ENCODE data around the gene PRKAR1B.
"Not testable (repeated sequence)": the region's sequence is repeated elsewhere in the genome, so short reads cannot be mapped to it uniquely, and the experiment has no call there.

Gene PRKAR1B

DNA sequence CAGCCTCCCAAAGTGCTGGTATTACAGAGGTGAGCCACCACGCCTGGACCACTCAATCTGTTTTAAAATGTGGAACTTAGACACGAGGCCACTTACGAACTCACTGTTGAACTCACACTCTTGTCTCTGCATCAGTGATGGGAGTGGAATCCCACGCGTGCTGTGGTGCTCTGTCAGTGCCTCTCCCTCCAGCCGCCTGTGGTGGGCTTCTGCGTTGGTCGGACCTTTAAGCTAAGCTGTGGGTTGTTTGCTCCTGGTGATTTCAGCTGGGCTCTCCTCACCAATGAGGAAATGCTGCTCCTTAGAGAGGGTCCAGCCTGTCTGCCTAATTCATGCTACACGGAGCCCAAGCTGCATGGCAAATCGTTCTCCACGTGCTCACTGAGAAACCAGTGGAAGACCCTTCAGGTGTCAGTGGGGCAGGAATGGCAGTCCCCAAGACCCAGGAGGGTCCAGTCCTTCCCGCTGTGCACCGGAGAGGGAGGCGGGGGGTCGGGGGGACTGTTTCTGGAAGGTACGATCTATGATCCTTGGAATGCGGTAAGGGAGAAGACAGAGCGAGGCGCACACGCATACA, 17.9 kb upstream of the PRKAR1B start (continued):
- TF ChIP-seq ZNF623 (tag by site-specific recombination; IDR thresholded peaks at IDR 0.05): no peak

GRCh38 chr7:744128-744520, 17.0 kb upstream of the PRKAR1B start:
- POLR2A ChIA-PET, CTCF ChIA-PET: not testable (repeated sequence)
- peaks cover 7 to 53% of the 10 kb centered on the region in 2 experiments; a peak in 2 of 3 replicates for H3K36me3 ChIP-seq (ENCODE audit: control insufficient read depth in 2 of 2, insufficient read depth in 1 of 2, low read length in 2 of 2)

DNA sequence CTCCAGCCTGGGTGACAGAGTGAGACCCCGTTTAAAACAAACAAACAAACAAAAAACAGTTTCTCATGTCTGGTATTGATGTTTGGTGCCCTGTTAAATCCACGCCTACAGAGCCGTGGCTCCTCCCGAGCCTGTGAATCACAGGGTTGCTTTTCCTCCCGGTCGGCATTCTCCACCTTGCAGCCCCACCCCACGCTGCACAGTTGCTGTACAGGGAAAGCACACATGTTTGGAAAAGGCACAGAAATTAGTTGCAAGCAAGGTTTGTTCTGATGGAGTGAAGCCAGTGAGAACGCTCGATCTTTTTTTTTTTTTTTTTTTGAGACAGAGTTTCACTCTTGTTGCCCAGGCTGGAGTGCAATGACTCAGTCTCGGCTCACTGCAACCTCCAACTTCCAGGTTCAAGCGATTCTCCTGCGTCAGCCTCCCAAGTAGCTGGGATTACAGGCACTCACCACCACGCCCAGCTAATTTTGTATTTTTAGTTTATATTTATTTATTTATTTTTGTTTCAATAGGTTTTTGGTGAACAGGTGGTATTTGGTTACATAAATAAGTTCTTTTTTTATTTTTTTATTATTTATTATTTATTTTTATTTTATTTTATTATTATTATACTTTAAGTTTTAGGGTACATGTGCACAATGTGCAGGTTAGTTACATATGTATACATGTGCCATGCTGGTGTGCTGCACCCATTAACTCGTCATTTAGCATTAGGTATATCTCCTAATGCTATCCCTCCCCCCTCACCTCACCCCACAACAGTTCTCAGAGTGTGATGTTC, 16.5 kb upstream of the PRKAR1B start:
- H3K4me1 ChIP-seq (ENCODE audit: control insufficient read depth, insufficient read depth, low read length); H3K27ac ChIP-seq (ENCODE audit: extremely low read depth, low read depth, low read length); CTCF ChIA-PET; POLR2A ChIA-PET; H3K9me3 ChIP-seq (ENCODE audit: control insufficient read depth, insufficient read depth, low read depth, low read length); H3K4me3 ChIP-seq (ENCODE audit: low read depth, low read length): not testable (repeated sequence)
- H3K36me3 ChIP-seq (ENCODE audit: control insufficient read depth in 2 of 2, insufficient read depth in 1 of 2, low read length in 2 of 2): peaks cover 7 to 49% of the 10 kb centered on the region in 2 experiments; a peak in 2 of 3 replicates

More at GRCh38 chr7:744128-744520, 17.0 kb upstream of the PRKAR1B start:
- not testable (repeated sequence) for H3K27ac ChIP-seq (ENCODE audit: extremely low read depth, low read depth, low read length); H3K9me3 ChIP-seq (ENCODE audit: control insufficient read depth, insufficient read depth, low read depth, low read length); H3K4me3 ChIP-seq (ENCODE audit: low read depth, low read length); H3K4me1 ChIP-seq (ENCODE audit: control insufficient read depth, insufficient read depth, low read length)
- peak; percentile 91 for TF ChIP-seq ZNF146 (tag by site-specific recombination; IDR thresholded peaks at IDR 0.05)

- CTCF ChIA-PET: interaction anchor here (0.6 to 1.0 kb wide), 2 partner anchors 131 to 377 kb away, joined by 4 to 5 read pairs; no protein-coding TSS in a partner anchor
- H3K4me1 ChIP-seq (ENCODE audit: control insufficient read depth, insufficient read depth, low read length): no peaks in the 10 kb centered on the region
- no peak for TF ChIP-seq TRIM28 (IDR thresholded peaks at IDR 0.05; ENCODE audit: borderline replicate concordance, low read length)
- TF ChIP-seq FEZF1 (tag by site-specific recombination; IDR thresholded peaks at IDR 0.05): no peak
- no peak for TF ChIP-seq ZIC2 (tag by site-specific recombination; IDR thresholded peaks at IDR 0.05)
- no peak for TF ChIP-seq ZNF747 (tag by site-specific recombination; IDR thresholded peaks at IDR 0.05)
- no peak for TF ChIP-seq ZFP3 (tag by site-specific recombination; IDR thresholded peaks at IDR 0.05; ENCODE audit: low read depth)
- TF ChIP-seq, protein P1, sequence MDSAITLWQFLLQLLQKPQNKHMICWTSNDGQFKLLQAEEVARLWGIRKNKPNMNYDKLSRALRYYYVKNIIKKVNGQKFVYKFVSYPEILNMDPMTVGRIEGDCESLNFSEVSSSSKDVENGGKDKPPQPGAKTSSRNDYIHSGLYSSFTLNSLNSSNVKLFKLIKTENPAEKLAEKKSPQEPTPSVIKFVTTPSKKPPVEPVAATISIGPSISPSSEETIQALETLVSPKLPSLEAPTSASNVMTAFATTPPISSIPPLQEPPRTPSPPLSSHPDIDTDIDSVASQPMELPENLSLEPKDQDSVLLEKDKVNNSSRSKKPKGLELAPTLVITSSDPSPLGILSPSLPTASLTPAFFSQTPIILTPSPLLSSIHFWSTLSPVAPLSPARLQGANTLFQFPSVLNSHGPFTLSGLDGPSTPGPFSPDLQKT (IDR thresholded peaks at IDR 0.05; ENCODE audit: borderline replicate concordance, low read depth, low read length): no peak
- TF ChIP-seq MEIS1 (CRISPR knock-in tag; IDR thresholded peaks at IDR 0.05; ENCODE audit: borderline replicate concordance): no peak
- no peak for TF ChIP-seq ZNF2 (tag by site-specific recombination; IDR thresholded peaks at IDR 0.05)
- TF ChIP-seq, protein P2, sequence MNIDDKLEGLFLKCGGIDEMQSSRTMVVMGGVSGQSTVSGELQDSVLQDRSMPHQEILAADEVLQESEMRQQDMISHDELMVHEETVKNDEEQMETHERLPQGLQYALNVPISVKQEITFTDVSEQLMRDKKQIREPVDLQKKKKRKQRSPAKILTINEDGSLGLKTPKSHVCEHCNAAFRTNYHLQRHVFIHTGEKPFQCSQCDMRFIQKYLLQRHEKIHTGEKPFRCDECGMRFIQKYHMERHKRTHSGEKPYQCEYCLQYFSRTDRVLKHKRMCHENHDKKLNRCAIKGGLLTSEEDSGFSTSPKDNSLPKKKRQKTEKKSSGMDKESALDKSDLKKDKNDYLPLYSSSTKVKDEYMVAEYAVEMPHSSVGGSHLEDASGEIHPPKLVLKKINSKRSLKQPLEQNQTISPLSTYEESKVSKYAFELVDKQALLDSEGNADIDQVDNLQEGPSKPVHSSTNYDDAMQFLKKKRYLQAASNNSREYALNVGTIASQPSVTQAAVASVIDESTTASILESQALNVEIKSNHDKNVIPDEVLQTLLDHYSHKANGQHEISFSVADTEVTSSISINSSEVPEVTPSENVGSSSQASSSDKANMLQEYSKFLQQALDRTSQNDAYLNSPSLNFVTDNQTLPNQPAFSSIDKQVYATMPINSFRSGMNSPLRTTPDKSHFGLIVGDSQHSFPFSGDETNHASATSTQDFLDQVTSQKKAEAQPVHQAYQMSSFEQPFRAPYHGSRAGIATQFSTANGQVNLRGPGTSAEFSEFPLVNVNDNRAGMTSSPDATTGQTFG (tag by site-specific recombination; IDR thresholded peaks at IDR 0.05; ENCODE audit: borderline replicate concordance): no peak
- TF ChIP-seq, protein P3, sequence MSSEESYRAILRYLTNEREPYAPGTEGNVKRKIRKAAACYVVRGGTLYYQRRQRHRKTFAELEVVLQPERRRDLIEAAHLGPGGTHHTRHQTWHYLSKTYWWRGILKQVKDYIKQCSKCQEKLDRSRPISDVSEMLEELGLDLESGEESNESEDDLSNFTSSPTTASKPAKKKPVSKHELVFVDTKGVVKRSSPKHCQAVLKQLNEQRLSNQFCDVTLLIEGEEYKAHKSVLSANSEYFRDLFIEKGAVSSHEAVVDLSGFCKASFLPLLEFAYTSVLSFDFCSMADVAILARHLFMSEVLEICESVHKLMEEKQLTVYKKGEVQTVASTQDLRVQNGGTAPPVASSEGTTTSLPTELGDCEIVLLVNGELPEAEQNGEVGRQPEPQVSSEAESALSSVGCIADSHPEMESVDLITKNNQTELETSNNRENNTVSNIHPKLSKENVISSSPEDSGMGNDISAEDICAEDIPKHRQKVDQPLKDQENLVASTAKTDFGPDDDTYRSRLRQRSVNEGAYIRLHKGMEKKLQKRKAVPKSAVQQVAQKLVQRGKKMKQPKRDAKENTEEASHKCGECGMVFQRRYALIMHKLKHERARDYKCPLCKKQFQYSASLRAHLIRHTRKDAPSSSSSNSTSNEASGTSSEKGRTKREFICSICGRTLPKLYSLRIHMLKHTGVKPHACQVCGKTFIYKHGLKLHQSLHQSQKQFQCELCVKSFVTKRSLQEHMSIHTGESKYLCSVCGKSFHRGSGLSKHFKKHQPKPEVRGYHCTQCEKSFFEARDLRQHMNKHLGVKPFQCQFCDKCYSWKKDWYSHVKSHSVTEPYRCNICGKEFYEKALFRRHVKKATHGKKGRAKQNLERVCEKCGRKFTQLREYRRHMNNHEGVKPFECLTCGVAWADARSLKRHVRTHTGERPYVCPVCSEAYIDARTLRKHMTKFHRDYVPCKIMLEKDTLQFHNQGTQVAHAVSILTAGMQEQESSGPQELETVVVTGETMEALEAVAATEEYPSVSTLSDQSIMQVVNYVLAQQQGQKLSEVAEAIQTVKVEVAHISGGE (tag by site-specific recombination; conservative IDR thresholded peaks at IDR 0.05; ENCODE audit: low read depth): no peak
- TF ChIP-seq BCL11A (tag by site-specific recombination; IDR thresholded peaks at IDR 0.05; ENCODE audit: low read depth): no peak
- TF ChIP-seq, protein P4, sequence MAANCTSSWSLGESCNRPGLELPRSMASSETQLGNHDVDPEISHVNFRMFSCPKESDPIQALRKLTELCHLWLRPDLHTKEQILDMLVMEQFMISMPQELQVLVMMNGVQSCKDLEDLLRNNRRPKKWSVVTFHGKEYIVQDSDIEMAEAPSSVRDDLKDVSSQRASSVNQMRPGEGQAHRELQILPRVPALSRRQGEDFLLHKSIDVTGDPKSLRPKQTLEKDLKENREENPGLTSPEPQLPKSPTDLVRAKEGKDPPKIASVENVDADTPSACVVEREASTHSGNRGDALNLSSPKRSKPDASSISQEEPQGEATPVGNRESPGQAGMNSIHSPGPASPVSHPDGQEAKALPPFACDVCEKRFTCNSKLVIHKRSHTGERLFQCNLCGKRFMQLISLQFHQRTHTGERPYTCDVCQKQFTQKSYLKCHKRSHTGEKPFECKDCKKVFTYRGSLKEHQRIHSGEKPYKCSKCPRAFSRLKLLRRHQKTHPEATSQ (tag by site-specific recombination; IDR thresholded peaks at IDR 0.05): no peak
- no peak for TF ChIP-seq ZNF221 (tag by site-specific recombination; IDR thresholded peaks at IDR 0.05; ENCODE audit: borderline replicate concordance)
- no peak for TF ChIP-seq HOXD13 (CRISPR knock-in tag; IDR thresholded peaks at IDR 0.05; ENCODE audit: borderline replicate concordance)
- H3K27ac ChIP-seq (ENCODE audit: extremely low read depth, low read depth, low read length): no peak overlapping the region
- H3K4me3 ChIP-seq (ENCODE audit: low read depth, low read length): no peak overlapping the region
- H3K36me3 ChIP-seq (ENCODE audit: control insufficient read depth in 2 of 2, insufficient read depth in 1 of 2, low read length in 2 of 2): peaks cover 7 to 49% of the 10 kb centered on the region in 2 experiments; a peak in 2 of 3 replicates
- H3K9me3 ChIP-seq (ENCODE audit: control insufficient read depth, insufficient read depth, low read depth, low read length): no peaks in the 10 kb centered on the region
- POLR2A ChIA-PET: interaction anchor here (1.1 kb wide), 1 partner anchor 12 kb away, joined by 3 read pairs; no protein-coding TSS in a partner anchor
Observed at GRCh38 chr7:742791-743190, 15.7 kb upstream of the PRKAR1B start.
